Fibroblast of villous mesenchyme (primary cell): ENCODE measurements around the gene RAP1GAP. TPM values are rescaled to one million over a fixed set of nuclear protein-coding genes. Genes with fewer than 3 reads are reported as not detected.

Experiments
- DNase-seq: peaks from one replicate; pipeline ENCODE4 v3.0.0-alpha.2; 2010; ENCODE audit warnings: low read depth
- H3K4me3 ChIP-seq: 2 replicates; pipeline ENCODE4 v1.5.1; 2011; ENCODE audit warnings: low read depth, mild to moderate bottlenecking, low read length
- total RNA-seq: library from RNA; depleted of rRNA; stranded (reverse); fragments of >200 nt; gene quantifications from 2 replicates; pipeline ENCODE4 v1.2.3, GENCODE V29; 2012
- TF ChIP-seq, protein P1 (sequence below): IDR thresholded peaks from 2 replicates; pipeline ENCODE4 v1.5.1; 2012; ENCODE audit warnings: low read depth, mild to moderate bottlenecking, low read length; ENCODE audit not compliant: insufficient read depth

RAP1GAP gene
- total RNA-seq, 1 donor: under 0.01 TPM

DNA sequence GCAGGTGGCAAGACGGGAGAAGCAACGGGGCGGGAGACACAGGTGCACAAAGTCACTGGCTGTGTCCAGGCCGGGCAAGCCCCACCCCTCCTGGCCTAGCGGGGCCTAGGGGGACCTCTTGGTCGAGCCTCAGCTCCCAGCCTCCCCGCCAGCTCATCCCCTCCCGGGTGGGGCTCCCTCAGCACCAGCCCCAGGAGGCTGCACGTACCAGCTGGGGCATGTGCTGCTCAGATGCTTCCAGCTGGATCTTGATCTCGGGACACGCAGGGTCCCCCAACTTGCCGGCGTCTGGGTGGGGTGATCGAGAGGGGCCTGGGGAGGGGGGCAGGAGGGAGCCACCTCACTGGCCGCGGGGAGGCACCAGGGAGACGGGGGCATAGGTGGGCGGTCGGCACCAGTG lies 71.4 kb downstream of the RAP1GAP start:
- H3K4me3 ChIP-seq: no peak overlapping the region
- TF ChIP-seq, protein P1, sequence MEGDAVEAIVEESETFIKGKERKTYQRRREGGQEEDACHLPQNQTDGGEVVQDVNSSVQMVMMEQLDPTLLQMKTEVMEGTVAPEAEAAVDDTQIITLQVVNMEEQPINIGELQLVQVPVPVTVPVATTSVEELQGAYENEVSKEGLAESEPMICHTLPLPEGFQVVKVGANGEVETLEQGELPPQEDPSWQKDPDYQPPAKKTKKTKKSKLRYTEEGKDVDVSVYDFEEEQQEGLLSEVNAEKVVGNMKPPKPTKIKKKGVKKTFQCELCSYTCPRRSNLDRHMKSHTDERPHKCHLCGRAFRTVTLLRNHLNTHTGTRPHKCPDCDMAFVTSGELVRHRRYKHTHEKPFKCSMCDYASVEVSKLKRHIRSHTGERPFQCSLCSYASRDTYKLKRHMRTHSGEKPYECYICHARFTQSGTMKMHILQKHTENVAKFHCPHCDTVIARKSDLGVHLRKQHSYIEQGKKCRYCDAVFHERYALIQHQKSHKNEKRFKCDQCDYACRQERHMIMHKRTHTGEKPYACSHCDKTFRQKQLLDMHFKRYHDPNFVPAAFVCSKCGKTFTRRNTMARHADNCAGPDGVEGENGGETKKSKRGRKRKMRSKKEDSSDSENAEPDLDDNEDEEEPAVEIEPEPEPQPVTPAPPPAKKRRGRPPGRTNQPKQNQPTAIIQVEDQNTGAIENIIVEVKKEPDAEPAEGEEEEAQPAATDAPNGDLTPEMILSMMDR: no peak
- no peak for DNase-seq

DNA sequence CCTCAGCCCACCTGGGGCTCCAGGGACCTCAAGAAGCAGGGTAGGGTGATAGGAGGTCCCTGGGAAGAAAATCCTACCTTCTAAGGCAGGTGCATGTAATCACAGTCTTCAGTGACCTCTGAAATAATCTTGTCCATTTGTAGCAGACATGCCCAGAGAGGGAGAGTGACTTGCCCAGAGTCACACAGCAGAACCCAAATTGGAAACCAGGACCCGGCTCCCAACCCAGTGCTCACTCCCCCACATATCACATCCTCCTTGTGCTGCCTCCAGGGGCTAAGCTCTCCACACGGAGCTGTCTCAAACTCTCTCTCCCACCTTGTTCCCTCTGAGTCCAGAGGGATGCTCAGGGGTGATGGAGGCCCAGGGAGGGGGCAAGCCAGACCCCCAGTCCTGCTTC lies 72.5 kb downstream of the RAP1GAP start:
- no peak for DNase-seq
- no peak overlapping the region for H3K4me3 ChIP-seq
- TF ChIP-seq, protein P1: no peak

- no peak overlapping the region for H3K4me3 ChIP-seq
- TF ChIP-seq, protein P1: no peak
- DNase-seq: no peak
Observed at GRCh38 chr1:21596174-21596573, 73.0 kb downstream of the RAP1GAP start.

DNA sequence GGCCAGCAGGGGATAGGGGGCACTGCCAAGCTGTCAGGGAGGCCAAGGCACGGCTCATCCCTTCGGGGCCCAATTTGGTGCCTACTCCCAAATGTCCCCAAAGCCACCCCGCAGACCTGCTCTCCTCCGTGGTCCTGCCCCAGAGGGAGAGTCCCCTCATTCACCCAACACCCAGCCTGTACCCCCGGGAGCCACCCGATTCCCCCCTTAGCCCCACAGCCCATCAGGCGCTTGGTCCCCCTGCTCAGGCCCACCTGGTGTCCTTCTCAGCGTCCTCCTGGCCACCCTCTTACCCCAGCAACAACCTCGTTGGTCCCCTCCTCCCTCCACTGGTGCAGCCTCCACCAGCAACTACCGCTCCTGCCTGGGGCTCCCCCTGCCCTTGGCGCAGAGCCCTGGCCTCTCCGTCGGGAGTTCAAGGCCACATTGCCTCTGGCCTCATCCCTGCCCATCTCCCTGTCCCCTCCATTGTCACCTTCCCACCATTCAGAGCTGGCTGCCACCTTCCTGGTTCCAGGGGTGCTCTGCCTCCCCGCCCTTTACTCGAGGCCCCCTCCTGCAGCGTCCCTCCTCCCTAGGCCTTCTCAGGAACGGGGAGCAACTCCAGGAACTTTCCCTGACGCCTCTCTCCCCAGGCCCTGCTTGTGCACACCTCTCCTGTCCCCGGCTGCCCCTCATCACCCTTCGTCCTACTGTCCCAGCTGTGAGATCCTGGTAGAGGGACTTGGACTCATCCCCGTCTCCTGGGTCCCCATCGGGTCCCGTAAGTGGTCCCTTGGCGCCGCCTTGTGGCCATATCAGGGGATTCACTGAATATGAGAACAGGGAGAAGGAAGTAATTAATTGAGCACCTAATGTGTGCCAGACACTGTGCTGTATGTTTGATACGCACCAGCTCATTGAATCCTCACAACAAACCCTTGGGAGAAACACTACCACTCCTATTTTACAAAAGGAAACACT lies 73.9 kb downstream of the RAP1GAP start:
- TF ChIP-seq, protein P1: peak; percentile 77
- H3K4me3 ChIP-seq: no peak overlapping the region
- peak; percentile 42 for DNase-seq

DNA sequence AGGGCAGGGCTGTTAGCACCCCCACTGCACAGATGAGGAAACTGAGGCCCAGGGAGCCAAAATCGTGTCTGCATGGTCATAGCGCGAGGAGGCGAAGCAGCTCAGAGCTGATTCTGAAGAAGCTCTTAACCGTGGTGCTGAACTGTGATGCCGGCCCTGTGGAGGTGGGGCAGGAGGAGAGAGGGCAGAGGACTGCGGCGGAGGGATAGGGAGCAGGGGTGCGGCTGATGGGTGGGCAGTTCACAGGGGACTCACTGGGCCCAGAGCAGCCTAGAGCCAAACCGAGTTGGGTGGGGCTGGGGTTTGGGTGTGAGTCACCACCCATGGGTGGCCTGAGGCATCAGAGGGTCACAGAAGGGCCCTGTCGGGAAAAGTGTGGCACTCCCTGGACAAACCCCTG lies 74.7 kb downstream of the RAP1GAP start:
- no peak overlapping the region for H3K4me3 ChIP-seq
- TF ChIP-seq, protein P1: no peak
- no peak for DNase-seq

DNA sequence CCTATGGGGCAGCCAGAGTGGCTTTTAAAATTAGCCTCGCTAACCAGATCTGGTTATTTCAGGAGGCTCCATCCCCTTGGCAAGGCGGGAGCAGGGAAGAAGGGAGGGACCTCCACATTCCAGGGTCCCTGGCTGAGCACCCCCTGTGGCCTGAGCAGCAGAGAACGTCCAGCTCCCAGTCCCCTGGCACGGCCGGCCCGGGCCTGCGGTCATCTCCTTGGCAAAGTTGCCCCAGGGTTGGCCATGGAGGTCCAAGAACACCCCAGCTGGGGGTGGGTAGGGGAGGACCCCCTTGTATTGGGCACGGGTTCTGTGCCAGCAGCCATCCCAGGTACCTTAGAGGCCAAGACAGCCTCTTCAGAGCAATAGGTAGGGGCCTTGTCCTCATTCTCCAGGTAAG lies 75.9 kb downstream of the RAP1GAP start:
- TF ChIP-seq, protein P1: no peak
- no peak overlapping the region for H3K4me3 ChIP-seq
- DNase-seq: no peak
